Kidney (tissue), 14 donors: ENCODE measurements around the gene PPP1R26. TPM values are rescaled to one million over a fixed set of nuclear protein-coding genes. Genes with fewer than 3 reads are reported as not detected.

Experiments used
- DNase-seq, 5 donors: peaks; one replicate each; pipeline ENCODE4 v3.0.0-alpha.2; 2013 to 2020
- FAIRE-seq: peaks from 2 replicates; lab custom pipeline; 2012; peaks lifted over from hg19 to GRCh38; lab: Jason Lieb, UNC
- H3K27ac ChIP-seq, 2 donors: one replicate each; pipeline ENCODE4 v1.7.0; 2013; ENCODE audit warnings: low read depth in 2 of 2, low read length in 2 of 2, inconsistent platforms in 1 of 2
- H3K27me3 ChIP-seq: one replicate; pipeline ENCODE4 v1.7.1; 2013; ENCODE audit warnings: low read length, inconsistent platforms; ENCODE audit not compliant: control insufficient read depth, insufficient read depth
- H3K36me3 ChIP-seq, 3 donors: one replicate each; pipeline versions ENCODE4 v1.7.0 to v1.7.1; 2013; ENCODE audit warnings: low read length in 3 of 3, control low read depth in 1 of 3, inconsistent platforms in 1 of 3; ENCODE audit not compliant: insufficient read depth in 3 of 3, control insufficient read depth in 2 of 3
- H3K4me1 ChIP-seq, 3 donors: one replicate each; pipeline versions ENCODE4 v1.7.0 to v1.7.1; 2013; ENCODE audit warnings: low read length in 3 of 3, inconsistent platforms in 1 of 3, low read depth in 1 of 3; ENCODE audit not compliant: control insufficient read depth in 2 of 3, insufficient read depth in 2 of 3
- H3K4me3 ChIP-seq, 3 donors: one replicate each; pipeline versions ENCODE4 v1.7.0 to v1.8.1; 2013; ENCODE audit warnings: low read length in 3 of 3, control low read depth in 1 of 3, inconsistent platforms in 1 of 3
- H3K9ac ChIP-seq, 3 donors: one replicate each; pipeline versions ENCODE4 v1.7.0 to v1.7.1; 2013; ENCODE audit warnings: low read length in 3 of 3, control low read depth in 1 of 3, inconsistent platforms in 1 of 3
- H3K9me3 ChIP-seq, 3 donors: one replicate each; pipeline versions ENCODE4 v1.7.0 to v1.7.1; 2013; ENCODE audit warnings: low read length in 3 of 3, control low read depth in 1 of 3, inconsistent platforms in 1 of 3; ENCODE audit not compliant: control insufficient read depth in 2 of 3, insufficient read depth in 1 of 3
- intact Hi-C: fragments of 100-400 bp; cut with DNase I; formaldehyde crosslinking; loops from one replicate; pipeline ENCODE4 v1.11.1; 2022
- polyA plus RNA-seq: library from polyadenylated mRNA; stranded (reverse); fragments of 350-450 nt; fragmentation: Illumina TruSeq; extraction: RNeasy Lipid Tissue Mini Kit (QIAGEN cat#74804); gene quantifications from one replicate; pipeline ENCODE4 v1.2.3, GENCODE V29; 2014; ENCODE audit warnings: low read depth, low replicate concordance; ENCODE audit not compliant: insufficient read depth
- total RNA-seq: library from RNA; stranded (reverse); fragmentation: NEBNext Ultra II Directional; extraction: Animal tissue kit (Norgen Biotek cat#: 25700); gene quantifications from one replicate; pipeline ENCODE4 v1.2.1, GENCODE V29; 2021
- TF ChIP-seq, protein P1 (sequence below): IDR thresholded peaks from 3 replicates; pipeline ENCODE4 v1.5.1; 2012; ENCODE audit warnings: mild to moderate bottlenecking, moderate library complexity, borderline replicate concordance; ENCODE audit not compliant: insufficient read depth; ENCODE audit errors: extremely low read depth
- donor health status: control.
- donor health status: control.
- donor health status: control.
- donor health status: control.
- donor health status: control.
- donor health status: DM: yes; HTN: yes; CAD: no.
- donor health status: Normal renal cell carcinoma (clear cell type).

The PPP1R26 gene
- total and polyA plus RNA-seq, 2 donors from 2014 or later, result 10.2 to 22.0 TPM

DNA sequence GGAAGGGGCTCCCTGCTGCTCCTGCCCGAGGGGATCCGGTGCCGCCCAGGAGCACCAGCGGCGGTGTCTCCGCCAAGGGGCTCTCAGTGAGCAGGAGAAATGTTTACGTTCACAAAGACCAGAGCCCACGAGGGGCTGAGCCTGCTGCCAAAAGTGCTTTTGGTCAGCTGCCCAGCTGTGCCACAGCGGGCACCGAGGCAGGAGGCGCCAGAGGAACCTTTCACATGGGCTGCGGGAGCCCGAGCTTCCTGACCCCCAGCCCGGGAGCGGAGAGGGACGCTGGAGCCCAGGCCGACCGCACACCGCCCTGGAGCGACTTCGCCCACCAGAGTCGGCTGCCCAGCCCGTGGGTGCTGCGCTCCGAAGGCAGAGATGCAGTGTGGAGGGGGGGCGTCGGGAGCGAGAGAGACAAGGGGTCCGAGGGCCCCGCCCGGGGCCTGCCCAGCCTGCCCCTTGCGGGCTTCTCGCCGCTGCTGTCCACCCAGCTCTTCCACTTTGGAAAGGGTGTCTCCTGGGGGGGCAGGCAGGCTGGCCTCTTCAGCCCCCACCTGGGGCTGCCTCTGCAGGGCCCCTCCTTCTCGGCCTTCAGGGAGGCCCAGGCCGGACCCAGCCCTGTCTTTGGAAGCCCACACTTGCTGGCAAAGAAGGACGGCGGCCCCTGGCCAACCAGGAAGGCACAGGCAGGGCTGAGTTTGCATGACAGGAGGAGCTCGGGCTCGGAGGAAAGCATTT lies 7.9 kb downstream of the PPP1R26 start:
- Histone ChIP-seq H3K27me3 (no peaks in the 10 kb centered on the region), H3K36me3 (peaks cover 0 to 16% (median 6%) of the 10 kb centered on the region in 3 donors), H3K27ac (no peak overlapping the region), H3K4me1 (peaks cover 0 to 8% (median 0%) of the 10 kb centered on the region in 3 donors), H3K9me3 (no peaks in the 10 kb centered on the region), H3K4me3 (no peak overlapping the region), H3K9ac (no peak overlapping the region)
- intact Hi-C loops, result no loop called here
- TF ChIP-seq, protein P1, sequence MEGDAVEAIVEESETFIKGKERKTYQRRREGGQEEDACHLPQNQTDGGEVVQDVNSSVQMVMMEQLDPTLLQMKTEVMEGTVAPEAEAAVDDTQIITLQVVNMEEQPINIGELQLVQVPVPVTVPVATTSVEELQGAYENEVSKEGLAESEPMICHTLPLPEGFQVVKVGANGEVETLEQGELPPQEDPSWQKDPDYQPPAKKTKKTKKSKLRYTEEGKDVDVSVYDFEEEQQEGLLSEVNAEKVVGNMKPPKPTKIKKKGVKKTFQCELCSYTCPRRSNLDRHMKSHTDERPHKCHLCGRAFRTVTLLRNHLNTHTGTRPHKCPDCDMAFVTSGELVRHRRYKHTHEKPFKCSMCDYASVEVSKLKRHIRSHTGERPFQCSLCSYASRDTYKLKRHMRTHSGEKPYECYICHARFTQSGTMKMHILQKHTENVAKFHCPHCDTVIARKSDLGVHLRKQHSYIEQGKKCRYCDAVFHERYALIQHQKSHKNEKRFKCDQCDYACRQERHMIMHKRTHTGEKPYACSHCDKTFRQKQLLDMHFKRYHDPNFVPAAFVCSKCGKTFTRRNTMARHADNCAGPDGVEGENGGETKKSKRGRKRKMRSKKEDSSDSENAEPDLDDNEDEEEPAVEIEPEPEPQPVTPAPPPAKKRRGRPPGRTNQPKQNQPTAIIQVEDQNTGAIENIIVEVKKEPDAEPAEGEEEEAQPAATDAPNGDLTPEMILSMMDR, result no peak
- peak in 1 of 5 donors; percentile 75 for DNase-seq
- no peak for FAIRE-seq

DNA sequence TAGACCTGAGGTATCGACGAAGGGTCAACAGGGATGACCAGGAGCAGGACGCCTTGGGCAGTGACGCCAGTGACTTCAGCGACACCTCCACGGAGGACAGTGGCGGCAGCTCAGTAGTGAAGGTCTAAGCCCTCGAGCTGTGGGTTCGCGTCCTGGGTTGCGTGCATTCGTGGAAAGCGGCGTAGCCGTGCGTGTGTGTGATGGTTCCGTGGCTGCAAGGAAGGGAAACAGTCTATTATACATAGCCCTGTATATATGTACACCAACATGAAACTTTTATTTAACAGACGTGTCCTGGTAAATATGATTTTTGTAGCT lies 8.4 kb downstream of the PPP1R26 start:
- Histone ChIP-seq H3K27me3 (no peaks in the 10 kb centered on the region), H3K4me1 (peaks cover 0 to 8% (median 0%) of the 10 kb centered on the region in 3 donors), H3K4me3 (no peak overlapping the region), H3K9me3 (no peaks in the 10 kb centered on the region), H3K36me3 (peaks cover 0 to 16% (median 6%) of the 10 kb centered on the region in 3 donors), H3K27ac (no peak overlapping the region), H3K9ac (no peak overlapping the region)
- FAIRE-seq, result no peak
- peak in 1 of 5 donors; percentile 60 for DNase-seq
- TF ChIP-seq, protein P1, result no peak
- intact Hi-C loops, result no loop called here

DNA sequence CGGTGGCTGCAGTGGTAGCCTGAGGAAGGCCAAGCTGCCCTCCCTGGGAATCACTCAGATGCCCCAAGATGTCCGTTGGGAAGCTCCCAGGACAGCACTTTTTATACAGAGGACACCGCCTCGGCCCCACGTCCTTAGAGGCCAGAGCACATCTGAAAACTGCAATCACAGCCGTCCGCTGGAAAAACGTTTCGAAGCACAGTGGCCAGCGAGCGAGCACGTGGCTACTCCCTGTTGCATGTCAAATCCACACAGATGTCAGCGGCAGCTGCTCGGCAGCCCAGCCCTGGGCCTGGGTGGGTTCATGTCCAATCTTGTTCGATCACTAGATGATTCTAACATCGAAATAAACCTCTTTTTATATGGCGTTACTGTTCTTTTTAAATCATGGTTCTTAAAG lies 8.9 kb downstream of the PPP1R26 start:
- Histone ChIP-seq H3K4me3 (no peak overlapping the region), H3K9me3 (no peaks in the 10 kb centered on the region), H3K27me3 (no peaks in the 10 kb centered on the region), H3K9ac (no peak overlapping the region), H3K27ac (no peak overlapping the region), H3K36me3 (peaks cover 0 to 16% (median 6%) of the 10 kb centered on the region in 3 donors), H3K4me1 (peaks cover 0 to 8% (median 0%) of the 10 kb centered on the region in 3 donors)
- no peak for FAIRE-seq
- TF ChIP-seq, protein P1, result no peak
- DNase-seq, result peak in 1 of 5 donors; percentile 45
- intact Hi-C loops, result no loop called here
